Fibroblast of lung (primary cell): ENCODE results near the gene HK3.

Experiments used
- EZH2 ChIP-seq: IDR thresholded peaks from 2 replicates; pipeline ENCODE4 v1.5.1; 2012; ENCODE audit warnings: low read length, control low read depth, mild to moderate bottlenecking; ENCODE audit errors: missing control alignments
- TF ChIP-seq, protein P1 (sequence below), 2 donors: IDR thresholded peaks in 1 of 2; conservative IDR thresholded peaks in 1 of 2; 1 replicate in 1 of 2; 2 replicates in 1 of 2; pipeline ENCODE4 v1.5.1; 2011 to 2012; ENCODE audit warnings: low read length in 2 of 2, control low read depth in 1 of 2, inconsistent platforms in 1 of 2, low read depth in 1 of 2, mild to moderate bottlenecking in 1 of 2

DNA sequence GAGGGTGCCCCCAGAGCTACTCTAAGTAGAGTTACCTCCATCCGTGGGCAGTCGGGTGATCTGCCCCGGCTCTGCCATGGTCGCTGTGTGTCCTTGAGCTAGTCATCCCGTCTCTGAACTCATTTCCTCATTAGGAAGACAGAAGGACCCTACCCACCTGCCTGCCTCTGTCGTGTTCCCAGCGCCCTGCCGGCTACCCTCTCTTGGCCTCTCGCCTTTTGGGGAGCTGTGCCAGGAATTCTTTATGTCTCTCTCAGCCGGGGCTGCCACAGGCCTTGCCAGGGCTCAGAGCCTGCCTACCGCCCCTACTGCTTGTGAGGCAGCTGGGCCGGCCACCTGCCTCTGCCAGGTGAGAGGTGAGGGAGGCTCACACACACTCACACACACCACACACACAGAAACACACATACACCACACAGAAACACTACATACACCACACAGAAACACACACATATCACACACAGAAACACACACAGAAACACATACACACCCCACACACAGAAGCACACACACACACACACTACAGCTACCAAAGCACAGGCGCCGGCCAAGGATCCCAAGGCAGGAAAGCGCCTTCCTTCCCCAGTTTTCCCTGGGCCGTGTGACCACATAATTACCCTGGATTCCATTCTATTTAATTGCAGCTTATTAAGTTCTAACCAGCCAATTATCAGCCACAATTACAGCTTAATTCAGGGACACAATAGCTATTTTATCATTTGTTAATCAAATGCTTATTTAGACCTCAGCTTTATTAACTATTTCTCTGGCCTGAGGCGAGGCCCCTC, 47.1 kb downstream of the HK3 start:
- TF ChIP-seq, protein P1, sequence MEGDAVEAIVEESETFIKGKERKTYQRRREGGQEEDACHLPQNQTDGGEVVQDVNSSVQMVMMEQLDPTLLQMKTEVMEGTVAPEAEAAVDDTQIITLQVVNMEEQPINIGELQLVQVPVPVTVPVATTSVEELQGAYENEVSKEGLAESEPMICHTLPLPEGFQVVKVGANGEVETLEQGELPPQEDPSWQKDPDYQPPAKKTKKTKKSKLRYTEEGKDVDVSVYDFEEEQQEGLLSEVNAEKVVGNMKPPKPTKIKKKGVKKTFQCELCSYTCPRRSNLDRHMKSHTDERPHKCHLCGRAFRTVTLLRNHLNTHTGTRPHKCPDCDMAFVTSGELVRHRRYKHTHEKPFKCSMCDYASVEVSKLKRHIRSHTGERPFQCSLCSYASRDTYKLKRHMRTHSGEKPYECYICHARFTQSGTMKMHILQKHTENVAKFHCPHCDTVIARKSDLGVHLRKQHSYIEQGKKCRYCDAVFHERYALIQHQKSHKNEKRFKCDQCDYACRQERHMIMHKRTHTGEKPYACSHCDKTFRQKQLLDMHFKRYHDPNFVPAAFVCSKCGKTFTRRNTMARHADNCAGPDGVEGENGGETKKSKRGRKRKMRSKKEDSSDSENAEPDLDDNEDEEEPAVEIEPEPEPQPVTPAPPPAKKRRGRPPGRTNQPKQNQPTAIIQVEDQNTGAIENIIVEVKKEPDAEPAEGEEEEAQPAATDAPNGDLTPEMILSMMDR (conservative IDR thresholded peaks at IDR 0.05 in 1 of 2, IDR thresholded peaks at IDR 0.05 in 1 of 2; ENCODE audit: low read depth in 1 of 2, low read length in 2 of 2) = no peak
- TF ChIP-seq EZH2 = no peak
